A549 (cell line): ENCODE measurements around the gene RXRG. TPM values are rescaled to one million over a fixed set of nuclear protein-coding genes. Genes with fewer than 3 reads are reported as not detected.
A peak's percentile ranks its signal among the peaks of the same experiment; 100 is the strongest.

ENCODE experiments used
- ATAC-seq, 2 experiments: fragments of 200-7000 bp in 1 of 2; fragments of >200 bp in 1 of 2; cut with Nextera tagmentation in 1 of 2; cut with Tn5 transposase in 1 of 2; 3 replicates each; pipeline versions ENCODE4 v1.8.0 to v1.9.1; 2018 to 2020; ENCODE audit warnings: mild to moderate bottlenecking in 1 of 2, moderate library complexity in 1 of 2
- CTCF ChIA-PET: fragments of 300-600 bp; sonication (Branson Sonifier 250); formaldehyde crosslinking; extraction: SDS; loops from one replicate; lab custom pipeline; 2021; ENCODE audit warnings: antibody characterized with exemption, inconsistent platforms; lab: Yijun Ruan, JAX
- POLR2A ChIA-PET: fragments of 350-600 bp; formaldehyde crosslinking; extraction: SDS; loops from one replicate; lab custom pipeline; 2021; ENCODE audit warnings: antibody characterized with exemption, inconsistent platforms; lab: Yijun Ruan, JAX
- DNase-seq, 2 experiments: peaks; one replicate each; pipeline versions ENCODE4 v3.0.0 to v3.0.0-alpha.2; 2011 to 2016; ENCODE audit warnings: low read depth in 1 of 2, low spot score in 1 of 2
- FAIRE-seq: peaks from 2 replicates; lab custom pipeline; 2011; peaks lifted over from hg19 to GRCh38; lab: Jason Lieb, UNC
- H3K27ac ChIP-seq, 2 experiments: fragments of >200 bp; sonication (Bioruptor Twin); formaldehyde crosslinking; 3 replicates each; pipeline ENCODE4 v1.5.1; 2016 to 2017
- H3K4me1 ChIP-seq: fragments of >200 bp; sonication (Bioruptor Twin); formaldehyde crosslinking; 3 replicates; pipeline ENCODE4 v1.6.1; 2016
- H3K4me2 ChIP-seq: fragments of >200 bp; sonication (Bioruptor Twin); formaldehyde crosslinking; 3 replicates; pipeline ENCODE4 v1.6.1; 2016
- H3K4me3 ChIP-seq: fragments of >200 bp; sonication (Bioruptor Twin); formaldehyde crosslinking; 3 replicates; pipeline ENCODE4 v1.5.1; 2016
- H3K9me3 ChIP-seq: fragments of >200 bp; sonication (Bioruptor Twin); formaldehyde crosslinking; 3 replicates; pipeline ENCODE4 v1.6.1; 2016
- BCL3 ChIP-seq: fragments of >200 bp; sonication (Bioruptor Twin); formaldehyde crosslinking; IDR thresholded peaks from 3 replicates; pipeline ENCODE4 v1.6.1; 2016
- CBX8 ChIP-seq: fragments of 200-600 bp; sonication (generic); IDR thresholded peaks from 2 replicates; pipeline ENCODE4 v1.6.1; 2016
- CEBPB ChIP-seq, 2 experiments: fragments of >200 bp in 1 of 2; sonication (Bioruptor Twin) in 1 of 2; formaldehyde crosslinking in 1 of 2; IDR thresholded peaks; 2 replicates each; pipeline ENCODE4 v1.6.1; 2012 to 2016
- CHD4 ChIP-seq: fragments of 200-600 bp; sonication (generic); IDR thresholded peaks from 2 replicates; pipeline ENCODE4 v1.6.1; 2016; ENCODE audit warnings: antibody characterized with exemption, mild to moderate bottlenecking, borderline replicate concordance
- CTCF ChIP-seq: fragments of >200 bp; sonication (Bioruptor Twin); formaldehyde crosslinking; IDR thresholded peaks from 3 replicates; pipeline ENCODE4 v1.5.1; 2016
- E2F6 ChIP-seq: IDR thresholded peaks from 2 replicates; pipeline ENCODE4 v1.6.1; 2012; ENCODE audit warnings: low read depth, borderline replicate concordance
- FOSL2 ChIP-seq, 2 experiments: fragments of 450-650 bp in 1 of 2; fragments of >200 bp in 1 of 2; sonication (Bioruptor Twin) in 1 of 2; formaldehyde crosslinking; IDR thresholded peaks; 2 replicates each; pipeline versions ENCODE4 v1.5.0 to v1.6.1; 2016 to 2020; ENCODE audit warnings: mild to moderate bottlenecking in 1 of 2, moderate library complexity in 1 of 2
- HEYL ChIP-seq: fragments of 250-450 bp; sonication (Bioruptor Pico); IDR thresholded peaks from 2 replicates; pipeline ENCODE4 v1.8.0; 2021; ENCODE audit warnings: mild to moderate bottlenecking, moderate library complexity
- NR3C1 ChIP-seq: fragments of >200 bp; sonication (Bioruptor Twin); formaldehyde crosslinking; IDR thresholded peaks from 3 replicates; pipeline ENCODE4 v1.6.1; 2017
- PHF8 ChIP-seq: fragments of 200-600 bp; sonication (generic); IDR thresholded peaks from 2 replicates; pipeline ENCODE4 v1.6.1; 2016; ENCODE audit warnings: low read depth, mild to moderate bottlenecking, antibody characterized with exemption, moderate library complexity, borderline replicate concordance
- POLR2AphosphoS2 ChIP-seq: conservative IDR thresholded peaks from 2 replicates; pipeline ENCODE4 v1.6.1; 2012; ENCODE audit warnings: low read length, improper control_type of control experiment, inconsistent platforms
- RAD21 ChIP-seq, 2 experiments: fragments of >200 bp in 1 of 2; sonication (Bioruptor Twin) in 1 of 2; formaldehyde crosslinking in 1 of 2; IDR thresholded peaks in 1 of 2; conservative IDR thresholded peaks in 1 of 2; 2 replicates in 1 of 2; 3 replicates in 1 of 2; pipeline ENCODE4 v1.6.1; 2012 to 2018; ENCODE audit warnings: inconsistent platforms in 1 of 2
- TP53 ChIP-seq: fragments of 250-450 bp; sonication (Bioruptor Pico); IDR thresholded peaks from 2 replicates; pipeline ENCODE4 v1.5.0; 2021; ENCODE audit warnings: mild to moderate bottlenecking, moderate library complexity
- ZC3H11A ChIP-seq: fragments of 450-650 bp; IDR thresholded peaks from 2 replicates; pipeline ENCODE4 v1.6.1; 2014; ENCODE audit warnings: antibody characterized with exemption, mild to moderate bottlenecking
- ZFP36 ChIP-seq: fragments of 450-650 bp; IDR thresholded peaks from 2 replicates; pipeline ENCODE4 v1.6.1; 2014; ENCODE audit warnings: borderline replicate concordance; ENCODE audit not compliant: partially characterized antibody
- ZNF302 ChIP-seq: fragments of 250-450 bp; sonication (Bioruptor Pico); IDR thresholded peaks from 2 replicates; pipeline ENCODE4 v1.9.0; 2021; ENCODE audit warnings: inconsistent platforms, mild to moderate bottlenecking, moderate library complexity
- WGBS: methylation state at CpG from one replicate; pipeline ENCODE4 v1.1.6; 2017; ENCODE audit errors: missing lambda C conversion rate; 5-methylcytosine and 5-hydroxymethylcytosine counted together
- polyA plus RNA-seq, 4 experiments: library from polyadenylated mRNA; depleted of rRNA in 3 of 4; stranded (reverse); fragments of >200 nt; fragmentation: RNase III in 1 of 4; extraction: RNeasy Plus Mini Kit Qiagen cat#74134 plus additional on column Dnase treatment in 1 of 4; gene quantifications; 2 replicates in 3 of 4; 3 replicates in 1 of 4; pipeline ENCODE4 v1.2.3, GENCODE V29; 2011 to 2017

The RXRG gene
- polyA plus RNA-seq, 2 of the 4 experiments (the other 2 are of a cell fraction) = not detected

GRCh38 chr1:165483412-165483811 lies 38.5 kb upstream of the RXRG start:
- H3K27ac ChIP-seq = no peak overlapping the region
- TF ChIP-seq CBX8 = no peak
- no peak for TF ChIP-seq CHD4
- no peak for TF ChIP-seq CTCF
- TF ChIP-seq ZFP36 = no peak
- no peak overlapping the region for H3K4me3 ChIP-seq
- CTCF ChIA-PET = interaction anchor here (1.1 kb wide), 1 partner anchor 113 kb away, joined by 3 read pairs; no protein-coding TSS in a partner anchor
- H3K4me1 ChIP-seq = peaks cover 5% of the 10 kb centered on the region; the same call in 2 of the 3 replicates
- 51% methylated on average over 4 of the region's 4 CpGs for WGBS
- no peak for FAIRE-seq
- no peak for ATAC-seq
- no peak overlapping the region for H3K4me2 ChIP-seq
- POLR2A ChIA-PET = no interaction called here
- H3K9me3 ChIP-seq = no peaks in the 10 kb centered on the region
- DNase-seq = no peak

- no peak overlapping the region for H3K27ac ChIP-seq
- DNase-seq = peak; percentile 47 to 61
- no peak for FAIRE-seq
- peak overlapping the region; percentile 38; the same call in 2 of the 3 replicates for H3K4me2 ChIP-seq
- CTCF ChIA-PET = interaction anchor here (0.8 to 0.9 kb wide), 2 partner anchors 10 to 89 kb away, joined by 3 to 4 read pairs; no protein-coding TSS in a partner anchor
- 3% methylated on average over 6 of the region's 6 CpGs for WGBS
- TF ChIP-seq HEYL = no peak
- 0 out of 3 replicates have a peak, but pooled peaks have one; percentile 31 for TF ChIP-seq BCL3
- peak; percentile 18; the same call in 1 of the 2 replicates for TF ChIP-seq FOSL2 (IDR thresholded peaks at IDR 0.05)
- TF ChIP-seq FOSL2 (CRISPR knock-in tag; IDR thresholded peaks at IDR 0.05) = peak; percentile 76
- H3K4me1 ChIP-seq = peaks cover 5% of the 10 kb centered on the region; the same call in 2 of the 3 replicates
- no peak overlapping the region for H3K4me3 ChIP-seq
- ATAC-seq = peak; percentile 88 to 92
- POLR2A ChIA-PET = interaction anchor here (0.6 kb wide), 1 partner anchor 40 kb away, joined by 3 read pairs; no protein-coding TSS in a partner anchor
- H3K9me3 ChIP-seq = no peaks in the 10 kb centered on the region
Observed at GRCh38 chr1:165481820-165482532, 37.0 kb upstream of the RXRG start.

- no peak for TF ChIP-seq CEBPB (IDR thresholded peaks at IDR 0.05)
- no peak for TF ChIP-seq CBX8
- no peak for TF ChIP-seq POLR2AphosphoS2
- TF ChIP-seq CTCF = no peak
- TF ChIP-seq ZC3H11A = no peak
- no peak for TF ChIP-seq ZNF302 (CRISPR knock-in tag)
- TF ChIP-seq NR3C1 = no peak
- TF ChIP-seq RAD21 (conservative IDR thresholded peaks at IDR 0.05 in 1 of 2, IDR thresholded peaks at IDR 0.05 in 1 of 2) = no peak
- TF ChIP-seq E2F6 = no peak
- no peak for TF ChIP-seq PHF8
- TF ChIP-seq TP53 (CRISPR knock-in tag) = no peak
- Histone ChIP-seq H3K4me2 (no peak overlapping the region), H3K9me3 (no peaks in the 10 kb centered on the region), H3K4me3 (no peak overlapping the region), H3K27ac (no peak overlapping the region), H3K4me1 (peaks cover 1% of the 10 kb centered on the region; the same call in 2 of the 3 replicates)
- ChIA-PET POLR2A (no interaction called here), CTCF (interaction anchor here (1.2 kb wide), 1 partner anchor 13 kb away, joined by 3 read pairs; no protein-coding TSS in a partner anchor)
- FAIRE-seq = no peak
- ATAC-seq = no peak
- WGBS = 10% methylated on average over 1 of the region's 1 CpG
- no peak for DNase-seq
Observed at GRCh38 chr1:165476776-165477175, 31.9 kb upstream of the RXRG start.
